Neural progenitor cell (in vitro differentiated cells): ENCODE results near the gene GLTP. TPM values are rescaled to one million over a fixed set of nuclear protein-coding genes. Genes with fewer than 3 reads are reported as not detected.

Experiments used
- DNase-seq: peaks from one replicate; pipeline ENCODE4 v3.0.0-alpha.2; 2016; ENCODE audit warnings: low spot score
- H2AFZ ChIP-seq: fragments of 200-600 bp; sonication (generic); replicated peaks from 2 replicates; pipeline ENCODE4 v1.6.1; 2016; ENCODE audit warnings: antibody characterized with exemption
- H3F3A ChIP-seq: fragments of 200-600 bp; sonication (generic); 2 replicates; pipeline ENCODE4 v1.6.1; 2016; ENCODE audit warnings: antibody characterized with exemption, low read depth
- H3K27ac ChIP-seq: fragments of 200-600 bp; sonication (generic); 2 replicates; pipeline ENCODE4 v1.5.1; 2016; ENCODE audit warnings: mild to moderate bottlenecking
- H3K27me3 ChIP-seq: fragments of 200-600 bp; sonication (generic); 2 replicates; pipeline ENCODE4 v1.6.1; 2016; ENCODE audit warnings: mild to moderate bottlenecking, moderate library complexity
- H3K36me3 ChIP-seq: fragments of 200-600 bp; sonication (generic); 2 replicates; pipeline ENCODE4 v1.5.1; 2016
- H3K4me1 ChIP-seq: fragments of 200-600 bp; sonication (generic); 2 replicates; pipeline ENCODE4 v1.6.1; 2016; ENCODE audit warnings: mixed run types
- H3K4me2 ChIP-seq: fragments of 200-600 bp; sonication (generic); 2 replicates; pipeline ENCODE4 v1.6.1; 2016
- H3K4me3 ChIP-seq: fragments of 200-600 bp; sonication (generic); 2 replicates; pipeline ENCODE4 v1.5.1; 2016
- H3K79me2 ChIP-seq: fragments of 200-600 bp; sonication (generic); 2 replicates; pipeline ENCODE4 v1.6.1; 2016; ENCODE audit warnings: low read depth
- H3K9ac ChIP-seq: fragments of 200-600 bp; sonication (generic); 2 replicates; pipeline ENCODE4 v1.6.1; 2016
- H3K9me3 ChIP-seq: fragments of 200-600 bp; sonication (generic); 2 replicates; pipeline ENCODE4 v1.5.1; 2016; ENCODE audit warnings: low read depth
- H4K20me1 ChIP-seq: fragments of 200-600 bp; sonication (generic); 2 replicates; pipeline ENCODE4 v1.6.1; 2016; ENCODE audit warnings: low read depth
- H3K27ac Mint-ChIP-seq: 3 replicates; pipeline ENCODE4 v1.8.0; 2021; ENCODE audit warnings: mixed read lengths
- H3K27me3 Mint-ChIP-seq: 2 replicates; pipeline ENCODE4 v1.8.0; 2022; ENCODE audit warnings: low read depth, mild to moderate bottlenecking, inconsistent platforms, moderate library complexity, mixed read lengths; ENCODE audit not compliant: insufficient read depth
- H3K36me3 Mint-ChIP-seq: 3 replicates; pipeline ENCODE4 v1.8.0; 2021; ENCODE audit warnings: mixed read lengths
- H3K4me1 Mint-ChIP-seq: 3 replicates; pipeline ENCODE4 v1.8.0; 2021; ENCODE audit warnings: mixed read lengths
- H3K4me3 Mint-ChIP-seq: 3 replicates; pipeline ENCODE4 v1.8.0; 2021; ENCODE audit warnings: mild to moderate bottlenecking, moderate library complexity, mixed read lengths
- H3K9me3 Mint-ChIP-seq: 3 replicates; pipeline ENCODE4 v1.8.0; 2020; ENCODE audit warnings: mixed read lengths
- CTCF ChIP-seq: fragments of 200-600 bp; sonication (generic); IDR thresholded peaks from 2 replicates; pipeline ENCODE4 v1.5.1; 2017; ENCODE audit warnings: antibody characterized with exemption, mild to moderate bottlenecking
- EZH2 ChIP-seq: fragments of 200-600 bp; sonication (generic); IDR thresholded peaks from 2 replicates; pipeline ENCODE4 v1.6.1; 2017; ENCODE audit warnings: antibody characterized with exemption, mild to moderate bottlenecking, moderate library complexity
- EZH2phosphoT487 ChIP-seq: fragments of 200-600 bp; sonication (generic); IDR thresholded peaks from 2 replicates; pipeline ENCODE4 v1.6.1; 2017; ENCODE audit warnings: antibody characterized with exemption
- total RNA-seq: library from RNA; depleted of rRNA; stranded (reverse); fragments of >200 nt; gene quantifications from 2 replicates; pipeline ENCODE4 v1.2.3, GENCODE V29; 2015; ENCODE audit warnings: low replicate concordance

Gene GLTP
- total RNA-seq, 1 donor from 2014 or later = 24.0 TPM

- H3K9ac ChIP-seq = no peak overlapping the region
- no peaks in the 10 kb centered on the region for H3K36me3 Mint-ChIP-seq
- TF ChIP-seq EZH2phosphoT487 (no peak), CTCF (peak; percentile 99), EZH2 (no peak)
Measured at GRCh38 chr12:109844983-109845823, 35.1 kb downstream of the GLTP start.

DNA sequence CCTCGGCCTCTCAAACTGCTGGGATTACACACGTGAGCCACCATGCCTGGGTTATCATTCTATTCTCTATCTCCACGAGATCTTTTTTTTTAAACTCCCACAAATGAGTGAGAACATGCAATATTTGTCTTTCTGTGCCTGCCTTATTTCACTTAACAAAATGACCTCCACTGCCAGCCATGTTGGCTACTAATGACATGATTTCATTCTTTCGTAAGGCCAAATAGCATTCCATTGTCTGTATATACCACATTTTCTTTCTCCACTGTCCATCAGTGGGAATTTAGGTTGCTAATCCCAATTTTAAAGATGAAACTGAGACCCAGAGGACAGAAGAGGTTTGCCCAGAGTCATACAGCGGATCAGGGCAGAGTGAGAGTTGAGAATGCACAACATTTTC, 36.2 kb downstream of the GLTP start:
- Mint-ChIP-seq H3K36me3 (no peaks in the 10 kb centered on the region), H3K9me3 (no peaks in the 10 kb centered on the region), H3K4me1 (peaks cover 9% of the 10 kb centered on the region), H3K27me3 (peaks cover 9% of the 10 kb centered on the region), H3K4me3 (no peak overlapping the region), H3K27ac (no peak overlapping the region)
- Histone ChIP-seq H3K9me3 (no peaks in the 10 kb centered on the region), H3K27me3 (no peaks in the 10 kb centered on the region), H3K4me2 (no peak overlapping the region), H2AFZ (no peak overlapping the region), H3K9ac (no peak overlapping the region), H3K27ac (no peak overlapping the region), H3F3A (peaks cover 21% of the 10 kb centered on the region), H3K36me3 (no peaks in the 10 kb centered on the region), H3K4me1 (peaks cover 9% of the 10 kb centered on the region), H3K4me3 (no peak overlapping the region), H4K20me1 (no peaks in the 10 kb centered on the region), H3K79me2 (no peaks in the 10 kb centered on the region)
- no peak for TF ChIP-seq EZH2
- no peak for TF ChIP-seq CTCF
- no peak for TF ChIP-seq EZH2phosphoT487
- DNase-seq = no peak

More at GRCh38 chr12:109844983-109845823, 35.1 kb downstream of the GLTP start:
- peak overlapping the region; percentile 89 for H2AFZ ChIP-seq
- Mint-ChIP-seq H3K4me3 (peak overlapping the region; percentile 45), H3K4me1 (peaks cover 9% of the 10 kb centered on the region), H3K27ac (no peak overlapping the region), H3K27me3 (peaks cover 7% of the 10 kb centered on the region), H3K9me3 (no peaks in the 10 kb centered on the region)
- peak overlapping the region; percentile 63 for H3K4me2 ChIP-seq
- H3K4me3 ChIP-seq = peak overlapping the region; percentile 30
- H3K4me1 ChIP-seq = peaks cover 7% of the 10 kb centered on the region
- H3K36me3 ChIP-seq = no peaks in the 10 kb centered on the region
- H4K20me1 ChIP-seq = no peaks in the 10 kb centered on the region
- H3K27me3 ChIP-seq = no peaks in the 10 kb centered on the region
- H3K79me2 ChIP-seq = no peaks in the 10 kb centered on the region
- H3K27ac ChIP-seq = no peak overlapping the region
- DNase-seq = peak; percentile 95
- no peaks in the 10 kb centered on the region for H3K9me3 ChIP-seq
- H3F3A ChIP-seq = peaks cover 18% of the 10 kb centered on the region

GRCh38 chr12:109842021-109842420, 38.3 kb downstream of the GLTP start:
- no peaks in the 10 kb centered on the region for H3K79me2 ChIP-seq
- no peak overlapping the region for H3K4me3 ChIP-seq
- Mint-ChIP-seq H3K9me3 (no peaks in the 10 kb centered on the region), H3K36me3 (no peaks in the 10 kb centered on the region), H3K4me1 (peaks cover 9% of the 10 kb centered on the region), H3K4me3 (no peak overlapping the region), H3K27me3 (peaks cover 11% of the 10 kb centered on the region), H3K27ac (no peak overlapping the region)
- H3K4me1 ChIP-seq = peaks cover 9% of the 10 kb centered on the region
- no peak overlapping the region for H3K9ac ChIP-seq
- H3K4me2 ChIP-seq = no peak overlapping the region
- no peak overlapping the region for H3K27ac ChIP-seq
- DNase-seq = no peak
- H3K27me3 ChIP-seq = no peaks in the 10 kb centered on the region
- H4K20me1 ChIP-seq = no peaks in the 10 kb centered on the region
- no peaks in the 10 kb centered on the region for H3K36me3 ChIP-seq
- peaks cover 21% of the 10 kb centered on the region for H3F3A ChIP-seq
- no peak for TF ChIP-seq CTCF
- no peak overlapping the region for H2AFZ ChIP-seq
- H3K9me3 ChIP-seq = no peaks in the 10 kb centered on the region
